Measurements from ENCODE around the gene ZNF556. TPM values are rescaled to one million over a fixed set of nuclear protein-coding genes. Genes with fewer than 3 reads are reported as not detected.
"Not testable (repeated sequence)": the region's sequence is repeated elsewhere in the genome, so short reads cannot be mapped to it uniquely, and the experiment has no call there.

Gene ZNF556
- total and polyA plus RNA-seq, 2 experiments from 2014 or later = not detected

- no peaks in the 10 kb centered on the region for H3K4me1 ChIP-seq (ENCODE audit: insufficient read depth)
- H3K4me1 Mint-ChIP-seq = no peaks in the 10 kb centered on the region
- H3K27me3 ChIP-seq (ENCODE audit: insufficient read depth) = no peaks in the 10 kb centered on the region
- H3F3A ChIP-seq (replicated peaks; ENCODE audit: low read depth) = no peaks in the 10 kb centered on the region
- no peak within 1 kb of the TSS for H3K27ac Mint-ChIP-seq
- peaks cover 43% of the 10 kb centered on the region for H3K79me2 ChIP-seq (replicated peaks; ENCODE audit: insufficient read depth)
- H3K4me2 ChIP-seq = peak within 1 kb of the TSS; percentile 80
- peak; percentile 42 for ATAC-seq
- H3K4me3 Mint-ChIP-seq = peak within 1 kb of the TSS; percentile 37; the same call in 2 of the 3 replicates
- H3K27me3 Mint-ChIP-seq (ENCODE audit: insufficient read depth, low read depth, poor library complexity) = peaks cover 2% of the 10 kb centered on the region
- no peaks in the 10 kb centered on the region for H3K9me2 ChIP-seq (ENCODE audit: insufficient read depth)
- peaks cover 77% of the 10 kb centered on the region for H3K9me3 Mint-ChIP-seq
- no peak for TF ChIP-seq REST (IDR thresholded peaks at IDR 0.05; ENCODE audit: unreplicated experiment)
- TF ChIP-seq ETS1 (IDR thresholded peaks at IDR 0.05) = no peak
- TF ChIP-seq STAT1 (IDR thresholded peaks at IDR 0.05; ENCODE audit: unreplicated experiment) = no peak
- peak; percentile 73 for TF ChIP-seq POLR2AphosphoS5 (IDR thresholded peaks at IDR 0.05; ENCODE audit: low read depth)
- no peaks in the 10 kb centered on the region for H3K36me3 ChIP-seq (ENCODE audit: insufficient read depth)
- no peak within 1 kb of the TSS for H3K27ac ChIP-seq (ENCODE audit: low read depth)
- no peaks in the 10 kb centered on the region; the same call in none of the 2 replicates for H4K20me1 ChIP-seq (replicated peaks; ENCODE audit: insufficient read depth)
- DNase-seq (ENCODE audit: low spot score) = peak; percentile 100
- H3K36me3 Mint-ChIP-seq (ENCODE audit: low read depth) = peaks cover 30% of the 10 kb centered on the region
- H3K4me3 ChIP-seq = peak within 1 kb of the TSS; percentile 78
- no peak within 1 kb of the TSS for H2AFZ ChIP-seq
Measured at GRCh38 chr19:2900296-2901252, 33.4 kb downstream of the ZNF556 start, which contains the start of gene ZNF57. Gene ZNF57, plus strand, starts transcription at chr19:2900928. Its CDS starts 118 bp downstream, at chr19:2901046.

- peaks cover 22% of the 10 kb centered on the region for H3K36me3 Mint-ChIP-seq (ENCODE audit: low read depth)
- Histone ChIP-seq H3K4me1 (ENCODE audit: insufficient read depth) (no peaks in the 10 kb centered on the region; the same call in 1 of the 2 replicates), H3K27me3 (ENCODE audit: insufficient read depth) (no peaks in the 10 kb centered on the region), H3K27ac (ENCODE audit: low read depth) (no peak overlapping the region), H3K4me2 (no peak overlapping the region), H3F3A (replicated peaks; ENCODE audit: low read depth) (no peaks in the 10 kb centered on the region), H4K20me1 (replicated peaks; ENCODE audit: insufficient read depth) (peaks cover 13% of the 10 kb centered on the region), H3K79me2 (replicated peaks; ENCODE audit: insufficient read depth) (peaks cover 64% of the 10 kb centered on the region), H3K4me3 (no peak overlapping the region), H3K9me2 (ENCODE audit: insufficient read depth) (no peaks in the 10 kb centered on the region), H2AFZ (no peak overlapping the region), H3K36me3 (ENCODE audit: insufficient read depth) (no peaks in the 10 kb centered on the region)
- no peak overlapping the region for H3K4me3 Mint-ChIP-seq
- peaks cover 5% of the 10 kb centered on the region for H3K27me3 Mint-ChIP-seq (ENCODE audit: insufficient read depth, low read depth, poor library complexity)
- no peak for ATAC-seq
- H3K4me1 Mint-ChIP-seq = no peaks in the 10 kb centered on the region
- TF ChIP-seq EZH2 (IDR thresholded peaks at IDR 0.05; ENCODE audit: low read depth, unreplicated experiment) (no peak), EZH2phosphoT487 (IDR thresholded peaks at IDR 0.05; ENCODE audit: unreplicated experiment) (no peak), ZNF114 (CRISPR knock-in tag; IDR thresholded peaks at IDR 0.05) (no peak)
- H3K27ac Mint-ChIP-seq = no peak overlapping the region
- DNase-seq (ENCODE audit: low spot score) = no peak
- peaks cover 77% of the 10 kb centered on the region for H3K9me3 Mint-ChIP-seq
Measured at GRCh38 chr19:2902590-2903218, 35.6 kb downstream of the ZNF556 start.

GRCh38 chr19:2903326-2903725, 36.2 kb downstream of the ZNF556 start:
- ATAC-seq, H3K27ac Mint-ChIP-seq, H3K4me3 Mint-ChIP-seq: not testable (repeated sequence)

More at GRCh38 chr19:2903326-2903725, 36.2 kb downstream of the ZNF556 start:
- Mint-ChIP-seq H3K36me3 (ENCODE audit: low read depth) (peaks cover 18% of the 10 kb centered on the region), H3K9me3 (peaks cover 75% of the 10 kb centered on the region)
- not testable (repeated sequence) for H3K4me3 ChIP-seq; H3K27ac ChIP-seq (ENCODE audit: low read depth); H3K27me3 ChIP-seq (ENCODE audit: insufficient read depth); H3K4me1 ChIP-seq (ENCODE audit: insufficient read depth); H3K36me3 ChIP-seq (ENCODE audit: insufficient read depth); H3F3A ChIP-seq (replicated peaks; ENCODE audit: low read depth); H3K9me2 ChIP-seq (ENCODE audit: insufficient read depth); DNase-seq (ENCODE audit: low spot score); H3K27me3 Mint-ChIP-seq (ENCODE audit: insufficient read depth, low read depth, poor library complexity); H2AFZ ChIP-seq; H3K4me1 Mint-ChIP-seq; H3K4me2 ChIP-seq
- H4K20me1 ChIP-seq (replicated peaks; ENCODE audit: insufficient read depth) = peaks cover 16% of the 10 kb centered on the region
- peaks cover 70% of the 10 kb centered on the region for H3K79me2 ChIP-seq (replicated peaks; ENCODE audit: insufficient read depth)

Data from GM23338 (cell line).